Sigmoid colon (tissue), 7 donors: Measurements from ENCODE around the gene FKTN. TPM values are rescaled to one million over a fixed set of nuclear protein-coding genes. Genes with fewer than 3 reads are reported as not detected.
"Not testable (repeated sequence)": the region's sequence is repeated elsewhere in the genome, so short reads cannot be mapped to it uniquely, and the experiment has no call there.

Experiments used
- DNase-seq: peaks from one replicate; pipeline ENCODE4 v3.0.0-alpha.2; 2019
- H3K27ac ChIP-seq, 4 donors: fragments of 200-600 bp; sonication (generic); one replicate each; pipeline ENCODE4 v1.5.1; 2016 to 2019; ENCODE audit warnings: mild to moderate bottlenecking in 1 of 4
- H3K27me3 ChIP-seq, 3 donors: fragments of 200-600 bp; sonication (generic); one replicate each; pipeline ENCODE4 v1.5.1; 2019; ENCODE audit warnings: mild to moderate bottlenecking in 1 of 3
- H3K36me3 ChIP-seq, 4 donors: fragments of 200-600 bp; sonication (generic); one replicate each; pipeline ENCODE4 v1.5.1; 2016 to 2019
- H3K4me1 ChIP-seq, 4 donors: fragments of 200-600 bp; sonication (generic); one replicate each; pipeline ENCODE4 v1.5.1; 2017 to 2019
- H3K4me3 ChIP-seq, 4 donors: fragments of 200-600 bp; sonication (generic); one replicate each; pipeline ENCODE4 v1.5.1; 2017 to 2019; ENCODE audit warnings: mild to moderate bottlenecking in 2 of 4, moderate library complexity in 1 of 4
- H3K9me3 ChIP-seq, 4 donors: fragments of 200-600 bp in 3 of 4; sonication (generic) in 3 of 4; one replicate each; pipeline versions ENCODE4 v1.5.1 to v1.6.1; 2013 to 2019
- EP300 ChIP-seq, 4 donors: sonication (generic); formaldehyde crosslinking; IDR thresholded peaks; one replicate each; pipeline ENCODE4 v1.6.1; 2017; ENCODE audit warnings: antibody characterized with exemption in 4 of 4
- POLR2A ChIP-seq, 2 donors: fragments of 450-650 bp; IDR thresholded peaks; one replicate each; pipeline ENCODE4 v1.6.1; 2016; ENCODE audit warnings: antibody characterized with exemption in 2 of 2, mild to moderate bottlenecking in 2 of 2, moderate library complexity in 2 of 2
- POLR2AphosphoS5 ChIP-seq, 4 donors: sonication (generic); formaldehyde crosslinking; IDR thresholded peaks; one replicate each; pipeline ENCODE4 v1.6.1; 2017; ENCODE audit warnings: antibody characterized with exemption in 4 of 4
- WGBS, 2 donors: extraction: QIAGEN DNeasy Blood & Tissue Kit; methylation state at CpG; one replicate each; pipeline ENCODE4 v1.1.7; 2013; 5-methylcytosine and 5-hydroxymethylcytosine counted together
- intact Hi-C: fragments of 100-400 bp; cut with DNase I; formaldehyde crosslinking; loops from one replicate; pipeline ENCODE4 v1.15.1; 2023
- polyA plus RNA-seq, 3 donors: library from polyadenylated mRNA; stranded (reverse); fragments of 200-250 nt; gene quantifications; one replicate each; pipeline ENCODE4 v1.2.3, GENCODE V29; 2013
- total RNA-seq, 4 donors: library from RNA; depleted of rRNA; stranded (reverse); fragments of >200 nt; gene quantifications; one replicate each; pipeline ENCODE4 v1.1.0, GENCODE V29; 2016
- TF ChIP-seq, protein P1 (sequence below), 4 experiments: fragments of 450-650 bp in 3 of 4; fragments of 200-600 bp in 1 of 4; IDR thresholded peaks; one replicate each; pipeline ENCODE4 v1.5.1; 2016 to 2019; ENCODE audit warnings: antibody characterized with exemption in 4 of 4, mild to moderate bottlenecking in 3 of 4, moderate library complexity in 2 of 4
- donor health status: healthy with polysubstance abuse.
- donor health status: Bipolar disorder and iron deficiency.
- donor health status: healthy.

Gene FKTN
- total and polyA plus RNA-seq, 7 donors: 0.60 to 13.9 (median 8.0) TPM

DNA sequence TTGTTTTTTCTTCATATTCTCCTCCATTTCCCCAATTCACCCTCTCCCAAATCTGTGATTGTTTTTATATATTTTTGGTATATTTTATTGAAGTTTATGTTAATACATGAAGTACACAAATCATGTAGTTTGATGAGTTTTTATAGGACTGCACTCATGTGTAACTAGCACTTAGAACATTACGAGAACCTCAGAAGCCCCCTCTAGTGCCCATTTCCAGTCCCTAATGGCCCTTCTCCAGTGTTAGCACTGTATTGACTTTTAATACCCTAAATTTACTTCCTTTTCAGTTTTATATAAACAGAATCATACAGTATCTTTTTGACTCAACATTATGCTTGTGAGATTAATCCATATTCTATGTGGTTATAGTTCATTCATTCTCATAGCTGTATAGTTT, 18.5 kb upstream of the FKTN start:
- intact Hi-C loops: no loop called here
- no peak for TF ChIP-seq POLR2A (IDR thresholded peaks at IDR 0.05)
- no peak for TF ChIP-seq EP300 (IDR thresholded peaks at IDR 0.05)
- TF ChIP-seq POLR2AphosphoS5 (IDR thresholded peaks at IDR 0.05): no peak
- TF ChIP-seq, protein P1, sequence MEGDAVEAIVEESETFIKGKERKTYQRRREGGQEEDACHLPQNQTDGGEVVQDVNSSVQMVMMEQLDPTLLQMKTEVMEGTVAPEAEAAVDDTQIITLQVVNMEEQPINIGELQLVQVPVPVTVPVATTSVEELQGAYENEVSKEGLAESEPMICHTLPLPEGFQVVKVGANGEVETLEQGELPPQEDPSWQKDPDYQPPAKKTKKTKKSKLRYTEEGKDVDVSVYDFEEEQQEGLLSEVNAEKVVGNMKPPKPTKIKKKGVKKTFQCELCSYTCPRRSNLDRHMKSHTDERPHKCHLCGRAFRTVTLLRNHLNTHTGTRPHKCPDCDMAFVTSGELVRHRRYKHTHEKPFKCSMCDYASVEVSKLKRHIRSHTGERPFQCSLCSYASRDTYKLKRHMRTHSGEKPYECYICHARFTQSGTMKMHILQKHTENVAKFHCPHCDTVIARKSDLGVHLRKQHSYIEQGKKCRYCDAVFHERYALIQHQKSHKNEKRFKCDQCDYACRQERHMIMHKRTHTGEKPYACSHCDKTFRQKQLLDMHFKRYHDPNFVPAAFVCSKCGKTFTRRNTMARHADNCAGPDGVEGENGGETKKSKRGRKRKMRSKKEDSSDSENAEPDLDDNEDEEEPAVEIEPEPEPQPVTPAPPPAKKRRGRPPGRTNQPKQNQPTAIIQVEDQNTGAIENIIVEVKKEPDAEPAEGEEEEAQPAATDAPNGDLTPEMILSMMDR (IDR thresholded peaks at IDR 0.05): no peak
- 96 to 100% methylated on average over 1 of the region's 1 CpG for WGBS, 2 donors

DNA sequence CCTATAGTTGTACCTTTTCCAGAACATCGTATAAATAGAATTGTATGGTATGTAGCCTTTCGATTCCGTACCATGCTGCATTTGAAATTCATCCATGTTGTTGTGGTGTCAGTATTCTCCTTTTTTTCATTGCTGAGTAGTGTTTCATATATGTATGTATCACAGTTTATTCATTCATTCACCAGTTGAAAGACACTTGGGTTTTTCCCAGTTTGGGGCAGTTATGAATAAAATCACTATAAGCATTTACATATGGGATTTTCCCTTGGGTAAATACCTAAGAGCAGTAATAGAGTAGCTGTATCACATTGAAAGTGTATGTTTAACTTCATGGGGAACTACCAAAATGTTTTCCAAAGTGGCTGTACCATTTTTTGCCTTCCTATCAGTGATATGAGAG, 16.1 kb upstream of the FKTN start:
- no peak for TF ChIP-seq POLR2AphosphoS5 (IDR thresholded peaks at IDR 0.05)
- TF ChIP-seq, protein P1 (IDR thresholded peaks at IDR 0.05): no peak
- TF ChIP-seq POLR2A (IDR thresholded peaks at IDR 0.05): no peak
- no peak for TF ChIP-seq EP300 (IDR thresholded peaks at IDR 0.05)
- H3K27ac ChIP-seq: no peak overlapping the region
- no peaks in the 10 kb centered on the region for H3K9me3 ChIP-seq
- H3K36me3 ChIP-seq: peaks cover 0 to 10% (median 0%) of the 10 kb centered on the region in 4 donors
- no peaks in the 10 kb centered on the region for H3K4me1 ChIP-seq
- intact Hi-C loops: no loop called here
- 94 to 95% methylated on average over 3 of the region's 3 CpGs for WGBS, 2 donors
- H3K27me3 ChIP-seq: no peaks in the 10 kb centered on the region
- no peak overlapping the region for H3K4me3 ChIP-seq
- no peak for DNase-seq

More for the DNA sequence above, 18.5 kb upstream of the FKTN start:
- peaks cover 0 to 14% (median 0%) of the 10 kb centered on the region in 4 donors for H3K36me3 ChIP-seq
- H3K4me3 ChIP-seq: no peak overlapping the region
- H3K4me1 ChIP-seq: no peaks in the 10 kb centered on the region
- H3K27me3 ChIP-seq: no peaks in the 10 kb centered on the region
- no peak overlapping the region for H3K27ac ChIP-seq
- H3K9me3 ChIP-seq: no peaks in the 10 kb centered on the region
- no peak for DNase-seq

DNA sequence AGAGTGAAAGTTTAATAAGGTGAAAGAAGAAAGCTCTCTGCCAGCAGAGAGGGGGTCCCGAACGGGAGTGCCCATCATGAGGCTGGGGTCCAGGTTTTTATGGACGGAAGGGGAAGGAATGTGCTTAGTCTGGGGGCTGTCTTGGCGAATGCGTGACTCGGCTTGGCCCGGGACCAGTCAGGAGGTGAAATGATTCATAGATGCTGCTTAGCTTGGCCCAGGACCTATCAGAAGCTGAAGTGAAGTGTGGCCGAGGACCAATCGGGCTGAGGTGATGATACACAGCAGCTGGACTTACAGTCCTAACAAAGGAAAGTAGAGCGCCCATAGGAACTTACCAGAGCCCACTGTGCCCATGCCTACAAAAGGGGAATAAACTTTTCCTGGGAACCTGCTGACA, 3.9 kb upstream of the FKTN start:
- 90 to 91% methylated on average over 10 of the region's 10 CpGs for WGBS, 2 donors
- intact Hi-C loops: loop anchor here (10.0 kb wide), 1 partner anchor 809 kb away; the partner anchor contains the start of gene NIPSNAP3A
- TF ChIP-seq EP300 (IDR thresholded peaks at IDR 0.05) (no peak), POLR2A (IDR thresholded peaks at IDR 0.05) (no peak), POLR2AphosphoS5 (IDR thresholded peaks at IDR 0.05) (no peak)
- TF ChIP-seq, protein P1 (IDR thresholded peaks at IDR 0.05): no peak
- no peak overlapping the region for H3K4me3 ChIP-seq
- H3K9me3 ChIP-seq: no peaks in the 10 kb centered on the region
- H3K27ac ChIP-seq: no peak overlapping the region
- H3K27me3 ChIP-seq: no peaks in the 10 kb centered on the region
- peaks cover 0 to 7% (median 3%) of the 10 kb centered on the region in 4 donors for H3K4me1 ChIP-seq
- no peak for DNase-seq
- no peaks in the 10 kb centered on the region for H3K36me3 ChIP-seq

DNA sequence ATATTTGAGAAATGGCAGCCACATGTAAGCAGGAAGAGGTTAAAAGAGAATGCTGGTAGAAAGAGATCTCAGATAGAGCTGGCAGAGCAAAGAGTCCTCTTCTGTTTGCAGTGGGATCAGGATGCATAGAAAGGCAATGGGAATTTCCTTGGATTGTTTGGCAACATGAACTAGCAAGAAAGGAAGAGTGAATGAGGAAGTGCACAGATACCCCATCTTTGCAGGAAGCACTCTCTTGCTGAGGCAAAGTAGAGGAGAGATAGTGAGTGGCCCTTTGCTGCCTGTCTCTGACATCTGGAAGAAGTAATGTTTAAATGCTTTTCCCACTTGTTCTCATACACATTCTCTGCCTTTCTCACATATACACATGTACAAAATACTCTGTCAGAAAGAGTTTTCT, 14.5 kb downstream of the FKTN start:
- Histone ChIP-seq H3K4me3 (no peak overlapping the region), H3K27ac (no peak overlapping the region), H3K36me3 (peaks cover 0 to 15% (median 3%) of the 10 kb centered on the region in 4 donors), H3K27me3 (no peaks in the 10 kb centered on the region), H3K9me3 (peaks cover 0 to 2% (median 0%) of the 10 kb centered on the region in 4 donors), H3K4me1 (no peaks in the 10 kb centered on the region)
- TF ChIP-seq POLR2AphosphoS5 (IDR thresholded peaks at IDR 0.05) (no peak), POLR2A (IDR thresholded peaks at IDR 0.05) (no peak), EP300 (IDR thresholded peaks at IDR 0.05) (no peak)
- TF ChIP-seq, protein P1 (IDR thresholded peaks at IDR 0.05): no peak
- intact Hi-C loops: no loop called here
- DNase-seq: no peak

DNA sequence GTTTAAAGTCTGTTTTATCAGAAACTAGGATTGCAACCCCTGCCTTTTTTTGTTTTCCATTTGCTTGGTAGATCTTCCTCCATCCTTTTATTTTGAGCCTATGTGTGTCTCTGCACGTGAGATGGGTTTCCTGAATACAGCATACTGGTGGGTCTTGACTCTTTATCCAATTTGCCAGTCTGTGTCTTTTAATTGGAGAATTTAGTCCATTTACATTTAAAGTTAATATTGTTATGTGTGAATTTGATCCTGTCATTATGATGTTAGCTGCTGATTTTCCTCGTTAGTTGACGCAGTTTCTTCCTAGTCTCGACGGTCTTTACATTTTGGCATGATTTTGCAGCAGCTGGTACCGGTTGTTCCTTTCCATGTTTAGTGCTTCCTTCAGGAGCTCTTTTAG, 22.0 kb downstream of the FKTN start:
- 96 to 98% methylated on average over 5 to 6 of the region's 6 CpGs for WGBS, 2 donors
- H3K36me3 ChIP-seq: peaks cover 0 to 12% (median 2%) of the 10 kb centered on the region in 4 donors
- H3K4me3 ChIP-seq, H3K4me1 ChIP-seq, H3K27me3 ChIP-seq, H3K9me3 ChIP-seq, DNase-seq, intact Hi-C loops, H3K27ac ChIP-seq: not testable (repeated sequence)

DNA sequence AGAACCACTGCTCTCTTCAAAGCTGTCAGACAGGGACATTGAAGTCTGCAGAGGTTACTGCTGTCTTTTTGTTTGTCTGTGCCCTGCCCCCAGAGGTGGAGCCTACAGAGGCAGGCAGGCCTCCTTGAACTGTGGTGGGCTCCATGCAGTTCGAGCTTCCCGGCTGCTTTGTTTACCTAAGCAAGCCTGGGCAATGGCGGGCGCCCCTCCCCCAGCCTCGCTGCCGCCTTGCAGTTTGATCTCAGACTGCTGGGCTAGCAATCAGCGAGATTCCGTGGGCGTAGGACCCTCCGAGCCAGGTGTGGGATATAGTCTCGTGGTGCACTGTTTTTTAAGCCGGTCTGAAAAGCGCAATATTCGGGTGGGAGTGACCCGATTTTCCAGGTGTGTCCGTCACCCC, 23.6 kb downstream of the FKTN start:
- intact Hi-C loops, DNase-seq, H3K36me3 ChIP-seq, H3K4me3 ChIP-seq, H3K9me3 ChIP-seq, H3K27me3 ChIP-seq, H3K27ac ChIP-seq, H3K4me1 ChIP-seq: not testable (repeated sequence)
- WGBS, 2 donors: 81 to 86% methylated on average over 16 of the region's 16 CpGs
